Limb (tissue), 2 donors: Measurements from ENCODE around the gene C1orf35.

Experiments
- DNase-seq, 2 donors: peaks; one replicate each; pipeline ENCODE4 v3.0.0-alpha.2; 2016; ENCODE audit errors: extremely low spot score in 2 of 2

Gene C1orf35

DNA sequence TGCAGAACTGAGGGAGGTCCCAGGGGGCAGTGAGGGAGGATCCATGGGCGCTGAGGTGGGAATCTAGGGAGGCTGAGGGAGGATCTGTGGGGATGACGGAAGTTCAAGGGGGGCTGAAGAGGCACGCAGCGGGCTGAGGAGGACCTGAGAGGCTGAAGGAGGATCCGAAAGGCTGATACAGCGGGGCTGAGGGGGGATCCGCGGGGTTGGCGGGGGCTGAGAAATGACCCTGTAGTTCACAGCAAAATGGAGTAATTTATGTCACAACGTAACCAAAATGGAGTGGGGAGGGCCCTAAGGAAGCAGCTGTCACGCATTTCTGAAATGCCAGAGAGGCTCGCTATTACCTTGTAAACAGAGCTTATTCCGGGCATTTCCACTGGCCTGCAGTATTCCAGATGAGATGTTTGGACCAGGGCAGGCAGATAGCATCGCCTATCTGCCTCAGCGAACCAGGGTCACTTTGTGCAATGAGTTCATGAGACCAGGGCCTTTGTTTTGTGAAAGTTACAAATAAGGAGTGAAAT, 6.9 kb upstream of the C1orf35 start:
- DNase-seq: no peak

- DNase-seq: peak; percentile 95 to 100
These were observed 6.2 kb upstream of the C1orf35 start, which contains the start of gene MRPL55 for GRCh38 chr1:228109073-228109961. MRPL55 (minus strand) TSS chr1:228109299; CDS start chr1:228108260, 1,039 bp downstream.

GRCh38 chr1:228108742-228109072, 5.6 kb upstream of the C1orf35 start:
- DNase-seq: no peak

DNA sequence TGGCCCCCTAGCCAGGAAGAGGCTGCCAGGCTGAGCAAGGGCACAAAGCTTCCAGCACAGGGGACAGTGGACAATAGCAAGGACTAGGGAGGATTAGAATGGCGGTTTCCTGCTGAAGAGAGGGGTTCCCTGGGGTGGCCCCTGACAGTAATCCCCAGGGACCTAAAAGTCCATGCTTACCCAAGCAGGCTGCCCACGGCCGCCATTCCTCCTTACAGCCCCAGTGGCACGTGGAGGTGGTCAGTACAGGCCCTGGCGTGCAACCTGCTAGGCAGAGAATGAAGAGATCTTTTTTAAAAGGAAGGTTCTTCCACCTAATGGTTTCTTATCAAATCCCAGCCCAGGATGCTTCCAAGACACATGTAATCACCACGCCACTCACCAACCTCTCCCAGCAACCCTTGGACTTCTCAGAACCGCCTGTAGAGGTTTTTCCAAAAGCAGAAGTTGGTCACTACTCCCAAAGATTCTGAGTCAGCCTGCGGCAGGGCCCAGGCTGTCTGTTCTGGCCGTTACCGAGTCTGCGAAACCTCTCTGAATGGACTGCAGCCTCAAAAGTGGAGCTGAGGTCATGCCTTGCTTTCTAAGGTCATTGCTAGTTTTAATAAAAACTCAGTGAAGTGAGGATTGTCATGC, 5.0 kb upstream of the C1orf35 start:
- DNase-seq: no peak

DNA sequence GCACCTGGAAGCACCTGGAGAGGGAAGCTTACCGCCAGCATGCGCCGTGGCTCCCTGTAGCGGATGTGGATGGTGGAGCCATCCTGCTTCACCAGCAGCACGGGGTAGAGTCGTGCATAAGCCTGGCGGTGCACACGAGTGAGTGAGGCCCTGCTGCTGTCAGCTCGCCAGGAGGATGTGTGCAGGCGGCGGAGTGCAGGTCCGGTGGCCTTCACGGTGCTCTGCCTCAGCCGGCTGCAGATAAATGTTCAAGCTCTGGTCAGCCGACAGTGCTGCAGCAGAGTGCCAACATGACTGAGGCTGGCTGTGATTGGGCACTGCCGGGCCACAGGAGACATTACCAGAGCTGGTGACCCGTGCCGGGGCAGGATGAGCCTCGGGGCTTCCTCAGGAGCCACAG, 4.5 kb upstream of the C1orf35 start:
- DNase-seq: no peak

GRCh38 chr1:228106800-228107054, 3.6 kb upstream of the C1orf35 start:
- DNase-seq: no peak

- DNase-seq: no peak
These were observed 3.1 kb upstream of the C1orf35 start for GRCh38 chr1:228105996-228106799.

GRCh38 chr1:228105270-228105995, 2.3 kb upstream of the C1orf35 start:
- DNase-seq: no peak

DNA sequence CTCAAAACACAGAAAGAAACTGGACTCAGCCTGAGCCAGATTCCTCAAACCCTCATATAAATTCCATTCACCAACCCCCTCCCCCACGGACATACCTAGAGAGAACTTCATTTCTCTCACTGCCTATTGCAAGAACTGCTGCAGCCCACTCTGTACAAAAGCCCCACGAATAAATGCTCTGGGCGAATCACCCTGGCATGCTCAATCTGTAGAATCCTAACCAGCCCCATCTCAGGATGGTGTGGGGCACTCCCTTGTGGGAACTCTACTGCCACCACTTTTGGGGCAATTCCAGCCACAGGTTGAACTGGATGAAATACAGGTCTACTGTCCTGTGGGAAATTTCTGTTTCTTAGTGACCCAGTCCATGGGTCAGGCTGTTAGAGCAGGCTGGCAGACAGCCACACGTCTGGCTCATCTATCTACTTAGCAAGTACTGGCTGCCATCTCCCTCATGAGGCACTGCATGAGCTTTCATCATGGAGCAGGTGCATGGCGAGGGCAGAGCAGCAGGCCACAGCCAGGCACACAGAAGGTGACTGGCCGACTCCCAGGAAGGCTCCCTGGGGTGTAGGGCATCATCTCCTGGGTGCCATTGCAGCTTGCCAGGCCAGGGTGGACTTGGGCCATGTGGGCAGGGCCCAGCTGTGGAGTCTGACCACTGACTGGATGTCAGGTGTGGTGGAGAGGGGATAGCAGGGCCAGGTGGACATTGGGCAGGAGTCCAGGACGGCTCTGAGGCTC, 1.6 kb upstream of the C1orf35 start:
- no peak for DNase-seq

DNA sequence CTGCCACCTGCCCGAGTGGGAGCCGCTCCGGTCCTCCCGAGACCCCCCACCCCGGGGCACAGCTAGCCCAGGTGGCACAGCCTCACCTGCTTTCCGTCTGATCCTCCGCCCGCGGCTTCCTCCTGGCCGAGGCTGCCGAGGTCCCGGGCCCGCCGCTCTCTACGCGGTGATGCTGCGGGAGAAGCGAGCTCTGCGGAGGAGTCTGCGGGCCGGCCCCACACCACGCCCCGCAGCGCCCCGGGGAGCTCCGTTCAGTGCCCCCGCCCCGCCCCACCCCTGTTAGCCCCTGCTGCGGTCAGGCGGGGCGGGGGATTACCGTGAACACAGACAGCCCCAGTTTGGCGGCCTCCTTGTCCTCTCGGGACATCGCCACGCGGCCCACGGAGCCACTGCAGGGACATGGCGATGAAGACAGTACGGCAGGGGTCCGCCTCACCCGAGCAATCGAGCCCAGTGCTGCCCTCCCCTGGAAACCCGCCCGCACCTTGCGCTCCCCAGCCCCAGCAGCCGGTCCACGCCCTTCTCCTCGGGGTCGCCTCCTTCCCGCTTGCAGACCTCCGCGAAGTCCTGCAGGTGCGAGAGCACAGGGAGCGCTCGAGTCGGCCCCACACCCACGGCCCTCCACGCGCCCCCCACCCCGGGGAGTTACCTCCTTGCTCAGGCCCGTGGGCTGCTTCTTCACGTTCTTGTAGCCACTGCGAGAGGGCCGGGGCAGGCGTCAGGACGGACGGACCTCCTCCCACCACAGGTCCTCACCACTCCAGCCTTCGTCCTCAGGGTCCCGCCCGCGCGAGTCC, 933 bp downstream of the C1orf35 start:
- DNase-seq: peak in 1 of 2 donors; percentile 60

DNA sequence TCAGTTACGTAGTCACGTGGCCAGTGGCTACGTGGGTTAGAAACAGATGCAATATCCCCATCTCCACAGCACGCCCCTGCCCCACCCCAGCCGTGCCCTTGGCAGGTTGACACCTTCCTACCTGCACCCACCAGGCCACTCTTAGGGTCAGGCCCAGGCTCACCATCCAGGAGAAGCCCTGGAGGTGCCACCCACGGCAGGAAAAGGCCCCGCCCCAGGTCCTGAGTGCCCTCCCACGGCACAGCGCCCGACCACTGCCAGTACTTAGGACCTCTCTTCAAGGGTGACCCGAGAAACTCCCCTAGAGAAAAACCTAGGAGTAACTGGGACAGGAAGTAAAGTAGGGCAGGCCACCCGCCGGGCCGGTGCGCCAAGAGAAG, 1.5 kb downstream of the C1orf35 start:
- no peak for DNase-seq

- no peak for DNase-seq
These were observed 2.1 kb downstream of the C1orf35 start for GRCh38 chr1:228100822-228101613.

- DNase-seq: no peak
These were observed 3.8 kb downstream of the C1orf35 start for GRCh38 chr1:228099331-228099732.

DNA sequence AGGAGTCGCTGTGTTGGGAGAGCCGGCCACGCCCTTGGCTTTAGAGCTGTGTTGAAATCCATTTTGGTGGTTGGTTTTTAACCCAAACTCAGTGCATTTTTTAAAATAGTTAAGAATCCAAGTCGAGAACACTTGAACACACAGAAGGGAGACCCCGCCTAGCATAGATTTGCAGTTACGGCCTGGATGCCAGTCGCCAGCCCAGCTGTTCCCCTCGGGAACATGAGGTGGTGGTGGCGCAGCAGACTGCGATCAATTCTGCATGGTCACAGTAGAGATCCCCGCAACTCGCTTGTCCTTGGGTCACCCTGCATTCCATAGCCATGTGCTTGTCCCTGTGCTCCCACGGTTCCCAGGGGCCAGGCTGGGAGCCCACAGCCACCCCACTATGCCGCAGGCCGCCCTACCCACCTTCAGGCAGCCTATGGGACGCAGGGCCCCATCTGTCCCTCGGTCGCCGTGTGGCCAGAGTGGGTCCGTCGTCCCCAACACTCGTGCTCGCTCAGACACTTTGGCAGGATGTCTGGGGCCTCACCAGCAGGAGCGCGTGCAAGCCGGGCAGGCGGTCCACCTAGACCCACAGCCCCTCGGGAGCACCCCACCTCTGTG, 4.7 kb downstream of the C1orf35 start:
- no peak for DNase-seq

DNA sequence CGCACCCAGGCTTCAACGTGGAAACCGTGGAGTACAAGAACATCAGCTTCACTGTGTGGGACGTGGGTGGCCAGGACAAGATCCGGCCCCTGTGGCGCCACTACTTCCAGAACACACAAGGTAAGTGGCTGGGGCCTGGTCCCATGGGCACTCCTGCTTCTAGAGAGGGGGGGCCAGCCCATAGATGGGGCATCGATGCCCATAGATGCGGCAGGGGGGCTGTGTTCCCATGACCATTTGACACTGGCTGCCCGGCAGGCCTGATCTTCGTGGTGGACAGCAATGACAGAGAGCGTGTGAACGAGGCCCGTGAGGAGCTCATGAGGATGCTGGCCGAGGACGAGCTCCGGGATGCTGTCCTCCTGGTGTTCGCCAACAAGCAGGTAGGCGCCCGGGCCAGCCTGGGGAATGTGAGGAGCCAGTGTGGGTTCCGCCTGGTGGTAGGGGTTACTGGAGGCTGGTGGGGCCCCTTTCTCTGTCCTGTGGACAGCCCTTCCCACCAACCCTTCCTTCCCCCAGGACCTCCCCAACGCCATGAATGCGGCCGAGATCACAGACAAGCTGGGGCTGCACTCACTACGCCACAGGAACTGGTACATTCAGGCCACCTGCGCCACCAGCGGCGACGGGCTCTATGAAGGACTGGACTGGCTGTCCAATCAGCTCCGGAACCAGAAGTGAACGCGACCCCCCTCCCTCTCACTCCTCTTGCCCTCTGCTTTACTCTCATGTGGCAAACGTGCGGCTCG, 5.6 kb downstream of the C1orf35 start:
- no peak for DNase-seq

DNA sequence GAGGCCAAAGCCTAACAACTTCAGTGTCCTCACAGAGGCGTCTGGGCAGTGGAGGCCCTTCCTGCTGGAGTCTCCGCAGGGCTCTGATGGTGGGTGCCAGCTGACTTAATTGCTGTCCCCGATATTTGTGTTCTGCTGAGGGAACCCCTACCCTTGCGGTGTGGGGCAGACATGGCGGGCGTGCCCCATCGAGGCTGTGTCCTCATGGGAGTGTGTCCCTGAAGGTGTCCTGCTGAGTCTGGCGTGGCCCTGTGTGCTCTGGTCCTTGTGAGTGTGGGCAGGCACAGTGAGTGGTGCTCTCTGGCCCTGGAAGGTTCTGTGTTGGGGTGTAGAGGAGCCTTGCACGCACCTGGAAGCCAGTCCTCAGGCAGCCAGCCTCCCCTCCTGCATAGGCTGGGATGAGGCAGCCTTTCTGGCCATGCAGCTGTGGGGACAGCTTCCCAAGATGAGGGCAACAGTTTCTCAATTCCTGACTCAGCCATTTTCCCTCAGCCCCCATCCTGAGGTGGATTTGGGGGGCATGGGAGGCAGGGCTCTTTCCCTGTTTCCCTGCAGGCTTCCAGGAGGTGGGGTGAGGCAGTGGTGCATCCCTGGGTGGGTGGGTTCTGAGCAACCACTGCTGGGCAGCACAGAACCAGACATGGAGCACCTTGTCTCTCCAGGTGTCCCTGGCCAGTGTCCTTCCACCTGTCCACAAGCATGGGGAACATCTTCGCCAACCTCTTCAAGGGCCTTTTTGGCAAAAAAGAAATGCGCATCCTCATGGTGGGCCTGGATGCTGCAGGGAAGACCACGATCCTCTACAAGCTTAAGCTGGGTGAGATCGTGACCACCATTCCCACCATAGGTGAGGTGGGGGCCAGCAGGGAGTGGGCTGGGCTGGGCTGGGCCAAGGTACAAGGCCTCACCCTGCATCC, 6.5 kb downstream of the C1orf35 start:
- DNase-seq: no peak

DNA sequence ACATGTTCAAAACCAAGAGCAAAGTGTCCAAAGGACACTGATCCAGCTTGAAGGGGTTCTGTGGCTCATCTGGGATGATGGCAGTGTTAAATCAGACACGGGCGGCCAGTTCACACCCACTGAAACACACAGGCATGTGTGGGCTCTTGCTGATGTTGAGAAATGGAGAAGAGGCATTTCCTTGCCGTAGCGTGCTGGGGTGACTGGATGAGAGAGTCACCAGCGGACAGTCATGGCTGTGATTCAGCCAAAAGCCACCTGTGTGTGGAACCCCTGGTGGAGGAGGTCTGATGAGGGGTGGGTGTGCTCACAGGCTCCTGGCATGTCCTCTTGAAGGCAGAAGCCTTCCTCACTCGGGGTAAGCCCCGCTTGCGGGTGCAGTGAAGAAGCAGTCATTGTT, 7.2 kb downstream of the C1orf35 start:
- DNase-seq: no peak
